OCI-LY1 (cell line): ENCODE data around the gene TWSG1.

Experiments used
- CTCF ChIP-seq: fragments of 200-600 bp; sonication (generic), shearing (Covaris generic); IDR thresholded peaks from 2 replicates; pipeline ENCODE4 v1.5.1; 2017; ENCODE audit warnings: mild to moderate bottlenecking, antibody characterized with exemption, low read length, moderate library complexity, mixed read lengths
- EZH2 ChIP-seq: fragments of 200-600 bp; sonication (generic), shearing (Covaris generic); IDR thresholded peaks from 2 replicates; pipeline ENCODE4 v1.8.0; 2017; ENCODE audit warnings: borderline replicate concordance, mixed run types, mild to moderate bottlenecking, antibody characterized with exemption, low read length, moderate library complexity, mixed read lengths

- TF ChIP-seq CTCF (no peak), EZH2 (no peak)
Measured at GRCh38 chr18:9325716-9326115, 8.9 kb upstream of the TWSG1 start.
